HEK293T (cell line): ENCODE results near the gene KCND3.

Experiments
- FOXK2 ChIP-seq: fragments of 450-650 bp; IDR thresholded peaks from 2 replicates; pipeline ENCODE4 v1.6.1; 2016; ENCODE audit warnings: mild to moderate bottlenecking
- FOXM1 ChIP-seq: fragments of 450-650 bp; IDR thresholded peaks from 2 replicates; pipeline ENCODE4 v1.6.1; 2017; ENCODE audit warnings: mild to moderate bottlenecking, borderline replicate concordance
- HDGF ChIP-seq: fragments of 450-650 bp; IDR thresholded peaks from 2 replicates; pipeline ENCODE4 v1.6.1; 2017; ENCODE audit warnings: antibody characterized with exemption, borderline replicate concordance
- PKNOX1 ChIP-seq: fragments of 450-650 bp; IDR thresholded peaks from 2 replicates; pipeline ENCODE4 v1.6.1; 2016
- SP1 ChIP-seq: fragments of 450-650 bp; IDR thresholded peaks from 2 replicates; pipeline ENCODE4 v1.6.1; 2017

GRCh38 chr1:111990878-111991718, 1.6 kb upstream of the KCND3 start:
- TF ChIP-seq PKNOX1 (peak; percentile 84), FOXM1 (no peak), SP1 (no peak), HDGF (no peak), FOXK2 (no peak)
